ENCODE measurements around the gene TPCN2. TPM values are rescaled to one million over a fixed set of nuclear protein-coding genes. Genes with fewer than 3 reads are reported as not detected.
A peak's percentile ranks its signal among the peaks of the same experiment; 100 is the strongest.
"Not testable (repeated sequence)": the region's sequence is repeated elsewhere in the genome, so short reads cannot be mapped to it uniquely, and the experiment has no call there.

Gene TPCN2
- 17.0 TPM for polyA plus RNA-seq (2013)

DNA sequence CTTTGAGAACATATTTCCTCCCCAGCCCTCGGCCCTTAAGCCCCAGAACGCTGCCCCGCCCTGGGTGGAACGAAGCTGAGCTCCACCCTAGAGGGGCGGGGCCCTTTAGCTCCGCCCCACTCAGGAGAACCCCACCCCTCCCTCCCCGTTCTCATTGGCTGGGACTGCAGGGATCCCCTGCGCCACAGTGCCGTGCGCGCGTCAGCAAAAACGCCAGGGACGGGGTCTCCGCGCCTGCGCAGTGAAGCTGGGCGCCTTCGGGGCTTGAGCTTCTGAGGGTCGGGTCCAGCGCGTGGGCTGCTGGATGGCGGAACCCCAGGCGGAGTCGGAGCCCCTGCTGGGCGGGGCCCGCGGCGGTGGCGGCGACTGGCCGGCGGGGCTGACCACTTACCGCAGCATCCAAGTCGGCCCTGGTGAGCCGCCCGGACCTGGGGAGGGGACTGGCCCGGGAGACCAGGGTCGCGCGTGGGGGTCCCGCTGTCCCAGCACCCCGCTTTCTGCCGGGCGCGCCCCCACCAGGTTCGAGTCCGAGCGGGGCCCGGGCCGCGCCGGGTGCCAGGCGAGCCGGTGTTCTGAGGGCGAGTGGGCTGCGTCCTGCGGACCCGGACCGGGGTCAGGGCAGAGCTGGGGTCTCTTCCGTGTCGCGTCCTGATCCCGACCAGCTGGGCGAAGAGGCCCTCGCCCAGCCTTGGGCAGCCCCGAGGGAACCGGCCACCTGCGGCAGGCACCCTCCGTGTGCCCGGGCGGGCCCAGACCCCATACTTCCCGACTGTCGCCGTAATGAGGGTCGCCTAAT, at the start of gene TPCN2:
Gene TPCN2 (plus strand): TSS at position 239 of the 796 bp plus-strand sequence. CDS start 66 bp downstream, at position 305.
- DNase-seq, result peak; percentile 95 to 97 (median 96)
- peak within 1 kb of the TSS; percentile 59 to 90 (median 86) for H3K4me3 ChIP-seq (ENCODE audit: control insufficient read depth in 1 of 7, extremely low read depth in 1 of 7, insufficient read depth in 4 of 7, low read depth in 2 of 7, low read length in 6 of 7)
- ChIA-PET POLR2A (interaction anchor here (1.0 kb wide), 1 partner anchor 30 kb away, joined by 3 read pairs; no protein-coding TSS in a partner anchor), CTCF (interaction anchor here (1.2 to 1.4 kb wide), 3 partner anchors 10 to 42 kb away, joined by 3 to 5 read pairs (median 3); no protein-coding TSS in a partner anchor)
- H3K4me1 ChIP-seq (ENCODE audit: control extremely low read depth in 1 of 4, control insufficient read depth in 4 of 4, insufficient read depth in 4 of 4, low read length in 3 of 4), result peaks cover 0 to 22% (median 15%) of the 10 kb centered on the region in 4 experiments
- H3K9me3 ChIP-seq (ENCODE audit: control extremely low read depth in 1 of 5, control insufficient read depth in 4 of 5, insufficient read depth in 2 of 5, low read depth in 1 of 5, low read length in 4 of 5), result no peaks in the 10 kb centered on the region
- 0% methylated on average over 54 of the region's 76 CpGs for WGBS (ENCODE audit: insufficient coverage)
- no peaks in the 10 kb centered on the region for H3K27me3 ChIP-seq (replicated peaks in 2 of 5; ENCODE audit: control insufficient read depth in 4 of 5, insufficient read depth in 5 of 5, low read length in 4 of 5)
- peak within 1 kb of the TSS; percentile 54 to 82 for H3K27ac ChIP-seq (ENCODE audit: insufficient read depth in 1 of 2, low read depth in 1 of 2, low read length in 2 of 2, poor library complexity in 1 of 2, severe bottlenecking in 2 of 2)
- peaks cover 0 to 4% (median 0%) of the 10 kb centered on the region in 4 experiments for H3K36me3 ChIP-seq (ENCODE audit: control insufficient read depth in 4 of 4, insufficient read depth in 4 of 4, low read length in 3 of 4)

- WGBS (ENCODE audit: insufficient coverage), result 97% methylated on average over 7 of the region's 8 CpGs
- ChIA-PET CTCF (no interaction called here), POLR2A (no interaction called here)
These were observed 49.5 kb upstream of the TPCN2 start for GRCh38 chr11:68999093-68999747.

GRCh38 chr11:68999748-69000355, 48.9 kb upstream of the TPCN2 start:
- DNase-seq; H3K27ac ChIP-seq (ENCODE audit: insufficient read depth in 1 of 2, low read depth in 1 of 2, low read length in 2 of 2, poor library complexity in 1 of 2, severe bottlenecking in 2 of 2): not testable (repeated sequence)

More at GRCh38 chr11:68999093-68999747, 49.5 kb upstream of the TPCN2 start:
- Histone ChIP-seq H3K4me1 (ENCODE audit: control extremely low read depth in 1 of 4, control insufficient read depth in 4 of 4, insufficient read depth in 4 of 4, low read length in 3 of 4) (no peaks in the 10 kb centered on the region), H3K27ac (ENCODE audit: insufficient read depth in 1 of 2, low read depth in 1 of 2, low read length in 2 of 2, poor library complexity in 1 of 2, severe bottlenecking in 2 of 2) (no peak overlapping the region), H3K4me3 (ENCODE audit: control insufficient read depth in 1 of 7, extremely low read depth in 1 of 7, insufficient read depth in 4 of 7, low read depth in 2 of 7, low read length in 6 of 7) (no peak overlapping the region), H3K9me3 (ENCODE audit: control extremely low read depth in 1 of 5, control insufficient read depth in 4 of 5, insufficient read depth in 2 of 5, low read depth in 1 of 5, low read length in 4 of 5) (no peaks in the 10 kb centered on the region), H3K27me3 (replicated peaks in 2 of 5; ENCODE audit: control insufficient read depth in 4 of 5, insufficient read depth in 5 of 5, low read length in 4 of 5) (peaks cover 0 to 6% (median 3%) of the 10 kb centered on the region in 5 experiments), H3K36me3 (ENCODE audit: control insufficient read depth in 4 of 4, insufficient read depth in 4 of 4, low read length in 3 of 4) (no peaks in the 10 kb centered on the region)
- DNase-seq, result no peak

GRCh38 chr11:69000391-69000790, 48.3 kb upstream of the TPCN2 start:
- 100% methylated on average over 2 of the region's 5 CpGs for WGBS (ENCODE audit: insufficient coverage)
- Histone ChIP-seq H3K27ac (ENCODE audit: insufficient read depth in 1 of 2, low read depth in 1 of 2, low read length in 2 of 2, poor library complexity in 1 of 2, severe bottlenecking in 2 of 2) (no peak overlapping the region), H3K36me3 (ENCODE audit: control insufficient read depth in 4 of 4, insufficient read depth in 4 of 4, low read length in 3 of 4) (no peaks in the 10 kb centered on the region), H3K27me3 (replicated peaks in 2 of 5; ENCODE audit: control insufficient read depth in 4 of 5, insufficient read depth in 5 of 5, low read length in 4 of 5) (peaks cover 0 to 6% (median 4%) of the 10 kb centered on the region in 5 experiments), H3K9me3 (ENCODE audit: control extremely low read depth in 1 of 5, control insufficient read depth in 4 of 5, insufficient read depth in 2 of 5, low read depth in 1 of 5, low read length in 4 of 5) (no peaks in the 10 kb centered on the region), H3K4me3 (ENCODE audit: control insufficient read depth in 1 of 7, extremely low read depth in 1 of 7, insufficient read depth in 4 of 7, low read depth in 2 of 7, low read length in 6 of 7) (no peak overlapping the region), H3K4me1 (ENCODE audit: control extremely low read depth in 1 of 4, control insufficient read depth in 4 of 4, insufficient read depth in 4 of 4, low read length in 3 of 4) (no peaks in the 10 kb centered on the region)
- POLR2A ChIA-PET, result interaction anchor here (0.7 kb wide), 1 partner anchor 19 kb away, joined by 3 read pairs; the partner anchor contains the start of gene MRGPRD
- no peak for DNase-seq
- CTCF ChIA-PET, result no interaction called here

More at GRCh38 chr11:68999748-69000355, 48.9 kb upstream of the TPCN2 start:
- WGBS (ENCODE audit: insufficient coverage), result 94% methylated on average over 12 of the region's 12 CpGs
- H3K36me3 ChIP-seq (ENCODE audit: control insufficient read depth in 4 of 4, insufficient read depth in 4 of 4, low read length in 3 of 4); H3K4me1 ChIP-seq (ENCODE audit: control extremely low read depth in 1 of 4, control insufficient read depth in 4 of 4, insufficient read depth in 4 of 4, low read length in 3 of 4); POLR2A ChIA-PET; H3K27me3 ChIP-seq (replicated peaks in 2 of 5; ENCODE audit: control insufficient read depth in 4 of 5, insufficient read depth in 5 of 5, low read length in 4 of 5); H3K4me3 ChIP-seq (ENCODE audit: control insufficient read depth in 1 of 7, extremely low read depth in 1 of 7, insufficient read depth in 4 of 7, low read depth in 2 of 7, low read length in 6 of 7); H3K9me3 ChIP-seq (ENCODE audit: control extremely low read depth in 1 of 5, control insufficient read depth in 4 of 5, insufficient read depth in 2 of 5, low read depth in 1 of 5, low read length in 4 of 5); CTCF ChIA-PET: not testable (repeated sequence)

- Histone ChIP-seq H3K27ac (ENCODE audit: insufficient read depth in 1 of 2, low read depth in 1 of 2, low read length in 2 of 2, poor library complexity in 1 of 2, severe bottlenecking in 2 of 2) (no peak overlapping the region), H3K4me3 (ENCODE audit: control insufficient read depth in 1 of 7, extremely low read depth in 1 of 7, insufficient read depth in 4 of 7, low read depth in 2 of 7, low read length in 6 of 7) (no peak overlapping the region), H3K36me3 (ENCODE audit: control insufficient read depth in 4 of 4, insufficient read depth in 4 of 4, low read length in 3 of 4) (no peaks in the 10 kb centered on the region), H3K4me1 (ENCODE audit: control extremely low read depth in 1 of 4, control insufficient read depth in 4 of 4, insufficient read depth in 4 of 4, low read length in 3 of 4) (no peaks in the 10 kb centered on the region), H3K27me3 (replicated peaks in 2 of 5; ENCODE audit: control insufficient read depth in 4 of 5, insufficient read depth in 5 of 5, low read length in 4 of 5) (peaks cover 0 to 10% (median 4%) of the 10 kb centered on the region in 5 experiments), H3K9me3 (ENCODE audit: control extremely low read depth in 1 of 5, control insufficient read depth in 4 of 5, insufficient read depth in 2 of 5, low read depth in 1 of 5, low read length in 4 of 5) (no peaks in the 10 kb centered on the region)
- ChIA-PET POLR2A (interaction anchor here (0.7 kb wide), 1 partner anchor 20 kb away, joined by 3 read pairs; the partner anchor contains the start of gene MRGPRD), CTCF (interaction anchor here (1.3 kb wide), 1 partner anchor 46 kb away, joined by 3 read pairs; no protein-coding TSS in a partner anchor)
- DNase-seq, result peak in 2 of 3 donors; percentile 47 to 50
- 94% methylated on average over 8 of the region's 8 CpGs for WGBS (ENCODE audit: insufficient coverage)
These were observed 47.9 kb upstream of the TPCN2 start for GRCh38 chr11:69000831-69001242.

DNA sequence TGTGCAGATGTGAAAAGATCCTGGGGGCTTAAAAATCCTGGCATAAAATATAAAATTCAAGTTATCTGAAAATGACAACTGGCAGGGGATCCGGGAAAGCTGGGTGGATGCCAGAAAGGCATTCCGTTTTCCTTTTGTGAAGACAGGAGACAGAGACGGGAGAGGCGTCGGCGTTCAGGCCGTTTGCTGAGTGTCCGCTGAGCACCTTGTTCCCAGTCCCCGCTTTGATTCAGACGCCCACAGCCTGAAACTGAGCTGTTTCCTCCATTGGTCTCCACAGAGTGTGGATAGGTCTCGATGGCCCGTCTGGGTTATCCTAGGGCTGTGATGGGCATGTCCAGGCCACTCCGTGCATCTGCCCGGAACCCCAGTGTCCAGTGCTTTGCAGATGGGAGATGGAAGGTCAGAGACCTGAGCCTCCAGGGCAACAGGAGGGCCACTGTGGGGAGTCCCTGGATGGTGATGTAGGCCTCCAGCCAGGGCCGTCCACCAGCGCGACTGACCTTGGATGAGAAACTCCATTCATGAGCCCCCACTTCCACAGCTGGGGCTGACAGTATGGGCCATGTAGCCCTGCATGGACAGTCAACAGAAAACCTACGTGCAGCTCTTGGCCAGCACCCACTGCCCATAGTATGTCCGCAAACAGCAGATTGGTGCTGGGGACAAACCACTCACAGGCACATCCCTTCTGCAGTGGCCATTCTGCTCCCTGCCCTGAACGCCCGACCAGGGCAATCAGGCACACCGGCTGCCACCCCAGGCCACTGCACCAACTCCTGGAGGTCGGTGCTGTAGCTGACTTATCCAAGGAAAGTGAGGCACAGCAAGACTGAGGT, 47.3 kb upstream of the TPCN2 start:
- H3K4me3 ChIP-seq (ENCODE audit: control insufficient read depth in 1 of 7, extremely low read depth in 1 of 7, insufficient read depth in 4 of 7, low read depth in 2 of 7, low read length in 6 of 7), result no peak overlapping the region
- WGBS (ENCODE audit: insufficient coverage), result 95% methylated on average over 23 of the region's 23 CpGs
- no peaks in the 10 kb centered on the region for H3K36me3 ChIP-seq (ENCODE audit: control insufficient read depth in 4 of 4, insufficient read depth in 4 of 4, low read length in 3 of 4)
- ChIA-PET CTCF (interaction anchor here (1.3 kb wide), 2 partner anchors 9 to 46 kb away, joined by 3 read pairs; no protein-coding TSS in a partner anchor), POLR2A (interaction anchor here (0.7 kb wide), 1 partner anchor 20 kb away, joined by 3 read pairs; the partner anchor contains the start of gene MRGPRD)
- H3K9me3 ChIP-seq (ENCODE audit: control extremely low read depth in 1 of 5, control insufficient read depth in 4 of 5, insufficient read depth in 2 of 5, low read depth in 1 of 5, low read length in 4 of 5), result no peaks in the 10 kb centered on the region
- no peak overlapping the region for H3K27ac ChIP-seq (ENCODE audit: insufficient read depth in 1 of 2, low read depth in 1 of 2, low read length in 2 of 2, poor library complexity in 1 of 2, severe bottlenecking in 2 of 2)
- H3K4me1 ChIP-seq (ENCODE audit: control extremely low read depth in 1 of 4, control insufficient read depth in 4 of 4, insufficient read depth in 4 of 4, low read length in 3 of 4), result no peaks in the 10 kb centered on the region
- no peak for DNase-seq
- H3K27me3 ChIP-seq (replicated peaks in 2 of 5; ENCODE audit: control insufficient read depth in 4 of 5, insufficient read depth in 5 of 5, low read length in 4 of 5), result peaks cover 0 to 14% (median 4%) of the 10 kb centered on the region in 5 experiments
